MM.1S (cell line): ENCODE measurements around the gene PCF11.

ENCODE experiments used
- DNase-seq: peaks from one replicate; pipeline ENCODE4 v3.0.0-alpha.2; 2015
- H2AFZ ChIP-seq: fragments of 300-600 bp; sonication (generic); 2 replicates; pipeline ENCODE4 v1.6.0; 2016; ENCODE audit warnings: antibody characterized with exemption, low read length
- H3F3A ChIP-seq: fragments of 300-600 bp; sonication (generic); 2 replicates; pipeline ENCODE4 v1.6.1; 2016; ENCODE audit warnings: mild to moderate bottlenecking, antibody characterized with exemption, low read length, moderate library complexity, mixed read lengths; ENCODE audit not compliant: insufficient read depth
- H3K27ac ChIP-seq: fragments of 300-600 bp; sonication (generic); 2 replicates; pipeline ENCODE4 v1.5.1; 2016; ENCODE audit warnings: mild to moderate bottlenecking, low read length
- H3K27me3 ChIP-seq: fragments of 300-600 bp; sonication (generic); replicated peaks from 2 replicates; pipeline ENCODE4 v1.6.0; 2016; ENCODE audit warnings: low read length; ENCODE audit not compliant: insufficient read depth
- H3K36me3 ChIP-seq: fragments of 300-600 bp; sonication (generic); replicated peaks from 2 replicates; pipeline ENCODE4 v1.6.1; 2016; ENCODE audit warnings: mild to moderate bottlenecking, low read length, mixed read lengths; ENCODE audit not compliant: insufficient read depth
- H3K4me1 ChIP-seq: fragments of 300-600 bp; sonication (generic); 2 replicates; pipeline ENCODE4 v1.6.1; 2016; ENCODE audit warnings: low read length, mixed read lengths
- H3K4me2 ChIP-seq: fragments of 300-600 bp; sonication (generic); 2 replicates; pipeline ENCODE4 v1.6.0; 2016; ENCODE audit warnings: low read depth, low read length
- H3K4me3 ChIP-seq: fragments of 300-600 bp; sonication (generic); 2 replicates; pipeline ENCODE4 v1.5.1; 2016; ENCODE audit warnings: low read length, mixed read lengths
- H3K79me2 ChIP-seq: fragments of 300-600 bp; sonication (generic); 2 replicates; pipeline ENCODE4 v1.6.1; 2016; ENCODE audit warnings: mixed run types, low read length, mixed read lengths
- H3K9ac ChIP-seq: fragments of 300-600 bp; sonication (generic); 2 replicates; pipeline ENCODE4 v1.6.1; 2016; ENCODE audit warnings: low read length, mixed read lengths
- H3K9me2 ChIP-seq: fragments of 300-600 bp; sonication (generic); replicated peaks from 2 replicates; pipeline ENCODE4 v1.6.1; 2016; ENCODE audit warnings: mild to moderate bottlenecking, low read length, mixed read lengths; ENCODE audit not compliant: insufficient read depth
- H3K9me3 ChIP-seq: fragments of 300-600 bp; sonication (generic); replicated peaks from 2 replicates; pipeline ENCODE4 v1.6.1; 2016; ENCODE audit warnings: mild to moderate bottlenecking, low read length, mixed read lengths; ENCODE audit not compliant: insufficient read depth
- H4K20me1 ChIP-seq: fragments of 300-600 bp; sonication (generic); 2 replicates; pipeline ENCODE4 v1.6.1; 2016; ENCODE audit warnings: mild to moderate bottlenecking, low read length, moderate library complexity, mixed read lengths; ENCODE audit not compliant: insufficient read depth
- CTCF ChIP-seq: fragments of 300-600 bp; sonication (generic); IDR thresholded peaks from 2 replicates; pipeline ENCODE4 v1.5.1; 2016; ENCODE audit warnings: antibody characterized with exemption, low read length, mixed read lengths
- EZH2 ChIP-seq: fragments of 300-600 bp; sonication (generic); optimal IDR thresholded peaks from 2 replicates; pipeline ENCODE3; 2017; ENCODE audit warnings: low read depth, mild to moderate bottlenecking, antibody characterized with exemption, low read length, mixed read lengths
- EZH2phosphoT487 ChIP-seq: fragments of 300-600 bp; sonication (generic); IDR thresholded peaks from 2 replicates; pipeline ENCODE4 v1.6.1; 2018; ENCODE audit warnings: antibody characterized with exemption, low read length

Gene PCF11

GRCh38 chr11:83193315-83194280 lies 36.7 kb downstream of the PCF11 start, which contains the start of gene ANKRD42:
ANKRD42 (plus strand) TSS chr11:83193712; CDS start chr11:83194671, 959 bp downstream.
- H3K4me1 ChIP-seq = peaks cover 13% of the 10 kb centered on the region
- H2AFZ ChIP-seq = peak within 1 kb of the TSS; percentile 87
- H3K27me3 ChIP-seq = no peaks in the 10 kb centered on the region
- H3K9ac ChIP-seq = peak within 1 kb of the TSS; percentile 83
- H3K9me2 ChIP-seq = no peaks in the 10 kb centered on the region
- peaks cover 20% of the 10 kb centered on the region for H3K79me2 ChIP-seq
- H3F3A ChIP-seq = peaks cover 14% of the 10 kb centered on the region
- peak within 1 kb of the TSS; percentile 73 for H3K27ac ChIP-seq
- DNase-seq = peak; percentile 90
- no peaks in the 10 kb centered on the region for H4K20me1 ChIP-seq
- H3K36me3 ChIP-seq = no peaks in the 10 kb centered on the region; the same call in 1 of the 2 replicates
- H3K4me3 ChIP-seq = peak within 1 kb of the TSS; percentile 94
- peak within 1 kb of the TSS; percentile 87 for H3K4me2 ChIP-seq
- TF ChIP-seq EZH2 (no peak), CTCF (0 out of 2 replicates have a peak, but pooled peaks have one; percentile 7), EZH2phosphoT487 (no peak)
- no peaks in the 10 kb centered on the region for H3K9me3 ChIP-seq

- TF ChIP-seq EZH2phosphoT487 (no peak), EZH2 (no peak), CTCF (no peak)
- Histone ChIP-seq H3K79me2 (peaks cover 20% of the 10 kb centered on the region), H3K9me2 (no peaks in the 10 kb centered on the region), H3K27ac (peak overlapping the region; percentile 73; the same call in 1 of the 2 replicates), H3K36me3 (no peaks in the 10 kb centered on the region; the same call in 1 of the 2 replicates), H3K9me3 (no peaks in the 10 kb centered on the region), H3K4me2 (peak overlapping the region; percentile 87), H2AFZ (peak overlapping the region; percentile 87), H3K27me3 (no peaks in the 10 kb centered on the region), H3F3A (peaks cover 10% of the 10 kb centered on the region; the same call in 1 of the 2 replicates), H3K4me3 (peak overlapping the region; percentile 94), H3K9ac (peak overlapping the region; percentile 83), H3K4me1 (peaks cover 13% of the 10 kb centered on the region), H4K20me1 (no peaks in the 10 kb centered on the region)
- peak; percentile 59 for DNase-seq
These were observed 37.6 kb downstream of the PCF11 start for GRCh38 chr11:83194281-83195142.

GRCh38 chr11:83195143-83195466 lies 38.2 kb downstream of the PCF11 start:
- H2AFZ ChIP-seq = 0 out of 2 replicates have a peak overlapping the region, but pooled peaks have one; percentile 87
- H3K9me2 ChIP-seq = no peaks in the 10 kb centered on the region
- H3K79me2 ChIP-seq = peaks cover 20% of the 10 kb centered on the region
- H3K9me3 ChIP-seq = no peaks in the 10 kb centered on the region
- TF ChIP-seq EZH2 (no peak), EZH2phosphoT487 (no peak), CTCF (no peak)
- no peaks in the 10 kb centered on the region; the same call in 1 of the 2 replicates for H3K36me3 ChIP-seq
- H3K4me1 ChIP-seq = peaks cover 13% of the 10 kb centered on the region
- peaks cover 10% of the 10 kb centered on the region; the same call in 1 of the 2 replicates for H3F3A ChIP-seq
- no peaks in the 10 kb centered on the region for H3K27me3 ChIP-seq
- H3K27ac ChIP-seq = no peak overlapping the region
- no peak overlapping the region for H3K9ac ChIP-seq
- peak overlapping the region; percentile 87 for H3K4me2 ChIP-seq
- DNase-seq = no peak
- no peaks in the 10 kb centered on the region for H4K20me1 ChIP-seq
- peak overlapping the region; percentile 94; the same call in 1 of the 2 replicates for H3K4me3 ChIP-seq
